Astrocyte (in vitro differentiated cells and primary cell): Measurements from ENCODE around the gene SLC6A19. TPM values are rescaled to one million over a fixed set of nuclear protein-coding genes. Genes with fewer than 3 reads are reported as not detected.

ENCODE experiments used
- DNase-seq: peaks from one replicate; pipeline ENCODE4 v3.0.0-alpha.2; 2010; ENCODE audit warnings: low read depth
- FAIRE-seq: peaks from 2 replicates; lab custom pipeline; 2011; peaks lifted over from hg19 to GRCh38; lab: Jason Lieb, UNC
- H2AFZ ChIP-seq: 2 replicates; pipeline ENCODE4 v1.6.0; 2012; ENCODE audit warnings: low read depth, low read length, inconsistent platforms
- H3K27ac ChIP-seq: 2 replicates; pipeline ENCODE4 v1.5.1; 2011; ENCODE audit warnings: low read depth, low read length, inconsistent platforms
- H3K27me3 ChIP-seq: 2 replicates; pipeline ENCODE4 v1.6.0; 2011; ENCODE audit warnings: low read length, inconsistent platforms; ENCODE audit not compliant: insufficient read depth
- H3K36me3 ChIP-seq: 2 replicates; pipeline ENCODE4 v1.5.1; 2011; ENCODE audit warnings: low read length, inconsistent platforms; ENCODE audit not compliant: insufficient read depth
- H3K4me1 ChIP-seq: 2 replicates; pipeline ENCODE4 v1.5.1; 2011; ENCODE audit warnings: low read length, inconsistent platforms; ENCODE audit not compliant: insufficient read depth
- H3K4me2 ChIP-seq: 2 replicates; pipeline ENCODE4 v1.6.0; 2012; ENCODE audit warnings: low read length, inconsistent platforms
- H3K4me3 ChIP-seq: 2 replicates; pipeline ENCODE4 v1.5.1; 2011; ENCODE audit warnings: low read depth, mild to moderate bottlenecking, low read length, inconsistent platforms; ENCODE audit not compliant: insufficient read depth
- H3K79me2 ChIP-seq: 2 replicates; pipeline ENCODE4 v1.6.0; 2012; ENCODE audit warnings: mild to moderate bottlenecking, low read length, inconsistent platforms; ENCODE audit not compliant: insufficient read depth
- H3K9ac ChIP-seq: 2 replicates; pipeline ENCODE4 v1.6.0; 2012; ENCODE audit warnings: mild to moderate bottlenecking, low read length, inconsistent platforms
- H3K9me3 ChIP-seq: 2 replicates; pipeline ENCODE4 v1.5.1; 2012; ENCODE audit warnings: low read depth, mild to moderate bottlenecking, low read length, inconsistent platforms; ENCODE audit not compliant: insufficient read depth
- H4K20me1 ChIP-seq: 2 replicates; pipeline ENCODE4 v1.6.0; 2012; ENCODE audit warnings: low read length, inconsistent platforms; ENCODE audit not compliant: insufficient read depth
- H3K27ac Mint-ChIP-seq: one replicate; pipeline ENCODE4 v1.8.0; 2021; ENCODE audit warnings: mild to moderate bottlenecking, mixed read lengths; ENCODE audit not compliant: unreplicated experiment
- H3K27me3 Mint-ChIP-seq: one replicate; pipeline ENCODE4 v1.8.0; 2021; ENCODE audit warnings: low read depth, mixed read lengths; ENCODE audit not compliant: unreplicated experiment
- H3K36me3 Mint-ChIP-seq: one replicate; pipeline ENCODE4 v1.8.0; 2021; ENCODE audit warnings: low read depth, mixed read lengths; ENCODE audit not compliant: unreplicated experiment
- H3K4me1 Mint-ChIP-seq: one replicate; pipeline ENCODE4 v1.8.0; 2021; ENCODE audit warnings: low read depth, mixed read lengths; ENCODE audit not compliant: unreplicated experiment
- H3K4me3 Mint-ChIP-seq: one replicate; pipeline ENCODE4 v1.8.0; 2021; ENCODE audit warnings: mild to moderate bottlenecking, moderate library complexity, mixed read lengths; ENCODE audit not compliant: unreplicated experiment
- H3K9me3 Mint-ChIP-seq: one replicate; pipeline ENCODE4 v1.8.0; 2021; ENCODE audit warnings: mild to moderate bottlenecking, mixed read lengths; ENCODE audit not compliant: unreplicated experiment
- CTCF ChIP-seq: IDR thresholded peaks from 2 replicates; pipeline ENCODE4 v1.5.1; 2011; ENCODE audit warnings: low read depth, mild to moderate bottlenecking, inconsistent platforms, low read length, moderate library complexity; ENCODE audit not compliant: insufficient read depth
- EZH2 ChIP-seq: IDR thresholded peaks from 2 replicates; pipeline ENCODE4 v1.6.1; 2012; ENCODE audit warnings: mild to moderate bottlenecking, low read length, inconsistent platforms; ENCODE audit not compliant: insufficient read depth
- total RNA-seq: library from RNA; stranded (reverse); gene quantifications from 2 replicates; pipeline ENCODE4 v1.2.1, GENCODE V29; 2021

SLC6A19 gene
- total RNA-seq, 1 donor from 2014 or later = not detected

- Histone ChIP-seq H4K20me1 (no peaks in the 10 kb centered on the region), H3K36me3 (no peaks in the 10 kb centered on the region), H3K27me3 (peaks cover 5% of the 10 kb centered on the region), H3K79me2 (no peaks in the 10 kb centered on the region), H3K27ac (no peak overlapping the region), H3K4me3 (no peak overlapping the region), H3K4me1 (no peaks in the 10 kb centered on the region), H3K9me3 (peaks cover 3% of the 10 kb centered on the region), H3K4me2 (no peak overlapping the region), H2AFZ (no peak overlapping the region), H3K9ac (no peak overlapping the region)
- DNase-seq (no peak), FAIRE-seq (no peak)
- peaks cover 15% of the 10 kb centered on the region for H3K27me3 Mint-ChIP-seq
- TF ChIP-seq EZH2 = no peak
- TF ChIP-seq CTCF = no peak
- H3K4me1 Mint-ChIP-seq = peaks cover 3% of the 10 kb centered on the region
- H3K4me3 Mint-ChIP-seq = no peak overlapping the region
- no peaks in the 10 kb centered on the region for H3K36me3 Mint-ChIP-seq
- H3K27ac Mint-ChIP-seq = no peak overlapping the region
- peaks cover 3% of the 10 kb centered on the region for H3K9me3 Mint-ChIP-seq
Observed at GRCh38 chr5:1172007-1172581, 29.3 kb upstream of the SLC6A19 start.

- H3K27ac ChIP-seq = no peak overlapping the region
- peaks cover 3% of the 10 kb centered on the region for H3K9me3 ChIP-seq
- no peak overlapping the region for H2AFZ ChIP-seq
- H3K27me3 ChIP-seq = peaks cover 5% of the 10 kb centered on the region
- TF ChIP-seq CTCF (no peak), EZH2 (no peak)
- Mint-ChIP-seq H3K36me3 (no peaks in the 10 kb centered on the region), H3K27ac (no peak overlapping the region), H3K27me3 (peaks cover 18% of the 10 kb centered on the region), H3K4me1 (peaks cover 3% of the 10 kb centered on the region), H3K4me3 (no peak overlapping the region), H3K9me3 (peaks cover 3% of the 10 kb centered on the region)
- no peak overlapping the region for H3K4me3 ChIP-seq
- H4K20me1 ChIP-seq = no peaks in the 10 kb centered on the region
- no peaks in the 10 kb centered on the region for H3K79me2 ChIP-seq
- DNase-seq (no peak), FAIRE-seq (no peak)
- H3K36me3 ChIP-seq = no peaks in the 10 kb centered on the region
- no peak overlapping the region for H3K4me2 ChIP-seq
- H3K9ac ChIP-seq = no peak overlapping the region
- no peaks in the 10 kb centered on the region for H3K4me1 ChIP-seq
Observed at GRCh38 chr5:1172670-1173404, 28.6 kb upstream of the SLC6A19 start.

DNA sequence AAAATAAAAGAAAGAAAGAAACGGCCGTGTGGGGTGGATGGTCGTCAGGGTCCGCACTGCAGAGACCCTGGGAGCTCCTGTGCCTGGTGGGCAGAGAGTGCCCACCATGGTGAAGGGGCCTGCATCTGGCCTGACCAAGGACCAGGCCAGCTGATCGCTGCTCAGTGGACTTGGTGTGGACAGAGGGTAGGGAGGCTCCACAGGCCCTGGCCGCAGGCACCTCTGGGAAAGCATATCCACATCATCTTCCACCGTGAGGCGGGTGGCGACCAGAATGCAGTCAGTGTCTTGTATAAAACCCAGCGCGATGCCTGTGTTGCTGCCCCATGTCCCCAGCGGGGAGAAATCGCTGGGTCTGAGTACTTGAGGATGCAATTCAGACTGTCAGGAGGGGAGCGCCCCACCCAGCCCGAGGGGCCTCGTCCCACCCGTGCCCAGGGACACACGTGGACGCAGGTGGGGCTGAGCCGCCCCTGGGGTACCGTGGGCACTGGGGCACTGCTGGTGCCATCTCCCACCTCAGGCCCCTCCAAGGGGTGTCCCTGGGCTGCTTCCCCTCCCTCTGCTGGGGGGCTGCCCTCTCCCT, 27.8 kb upstream of the SLC6A19 start:
- Histone ChIP-seq H3K9me3 (peaks cover 3% of the 10 kb centered on the region), H3K4me3 (no peak overlapping the region), H3K4me1 (no peaks in the 10 kb centered on the region), H3K27me3 (no peaks in the 10 kb centered on the region), H4K20me1 (no peaks in the 10 kb centered on the region), H3K36me3 (no peaks in the 10 kb centered on the region), H3K27ac (no peak overlapping the region), H2AFZ (no peak overlapping the region), H3K79me2 (no peaks in the 10 kb centered on the region), H3K4me2 (no peak overlapping the region), H3K9ac (no peak overlapping the region)
- no peak overlapping the region for H3K4me3 Mint-ChIP-seq
- H3K9me3 Mint-ChIP-seq = peaks cover 3% of the 10 kb centered on the region
- FAIRE-seq (no peak), DNase-seq (no peak)
- no peaks in the 10 kb centered on the region for H3K4me1 Mint-ChIP-seq
- H3K36me3 Mint-ChIP-seq = no peaks in the 10 kb centered on the region
- no peak overlapping the region for H3K27ac Mint-ChIP-seq
- TF ChIP-seq EZH2 (no peak), CTCF (no peak)
- H3K27me3 Mint-ChIP-seq = peaks cover 18% of the 10 kb centered on the region
